Measurements from ENCODE around the gene PRR36. TPM values are rescaled to one million over a fixed set of nuclear protein-coding genes. Genes with fewer than 3 reads are reported as not detected.

The PRR36 gene
- total RNA-seq, 1 donor: not detected

DNA sequence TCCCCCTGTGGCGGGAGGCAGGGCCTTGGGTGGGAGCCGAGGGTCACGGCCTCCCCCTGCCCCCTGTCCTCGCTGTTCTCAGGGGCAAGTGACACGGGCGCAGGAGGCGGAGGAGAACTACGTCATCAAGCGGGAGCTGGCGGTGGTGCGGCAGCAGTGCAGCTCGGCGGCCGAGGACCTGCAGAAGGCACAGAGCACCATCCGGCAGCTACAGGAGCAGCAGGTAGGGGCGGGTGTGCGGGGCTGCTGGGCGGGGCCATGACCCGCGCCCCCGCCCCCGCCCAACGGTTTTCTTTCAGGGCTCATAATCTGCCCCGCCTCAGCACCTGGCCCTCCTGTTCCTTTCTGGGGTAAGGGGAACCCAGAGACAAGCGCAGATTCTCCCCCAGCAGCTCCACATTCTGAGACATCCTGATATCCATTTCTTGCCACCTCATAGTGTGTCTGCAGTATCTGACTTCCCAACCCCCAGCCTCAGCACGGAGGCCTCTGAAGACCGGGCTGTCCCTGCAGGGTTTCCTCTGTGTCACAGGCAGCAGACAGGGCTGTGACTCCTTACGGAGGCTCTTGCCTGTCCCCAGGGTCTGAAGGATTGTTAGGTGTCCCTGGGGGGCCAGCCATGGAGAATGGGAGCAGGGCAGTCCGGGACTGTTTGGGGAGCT, 15.9 kb downstream of the PRR36 start:
- Histone ChIP-seq H3K36me3 (ENCODE audit: insufficient read depth, low read length) (no peaks in the 10 kb centered on the region), H3K4me2 (ENCODE audit: insufficient read depth, low read length) (no peak overlapping the region), H2AFZ (ENCODE audit: low read length) (no peak overlapping the region), H3K27ac (ENCODE audit: low read depth, low read length) (no peak overlapping the region), H3K4me1 (ENCODE audit: insufficient read depth, low read length) (no peaks in the 10 kb centered on the region), H3K79me2 (ENCODE audit: insufficient read depth, low read length) (no peaks in the 10 kb centered on the region), H3K27me3 (ENCODE audit: insufficient read depth, low read length) (no peaks in the 10 kb centered on the region), H3K4me3 (ENCODE audit: insufficient read depth, low read length) (no peak overlapping the region), H3K9me3 (ENCODE audit: low read depth, low read length) (no peaks in the 10 kb centered on the region), H4K20me1 (ENCODE audit: insufficient read depth, low read length) (no peaks in the 10 kb centered on the region)
- TF ChIP-seq, protein P1, sequence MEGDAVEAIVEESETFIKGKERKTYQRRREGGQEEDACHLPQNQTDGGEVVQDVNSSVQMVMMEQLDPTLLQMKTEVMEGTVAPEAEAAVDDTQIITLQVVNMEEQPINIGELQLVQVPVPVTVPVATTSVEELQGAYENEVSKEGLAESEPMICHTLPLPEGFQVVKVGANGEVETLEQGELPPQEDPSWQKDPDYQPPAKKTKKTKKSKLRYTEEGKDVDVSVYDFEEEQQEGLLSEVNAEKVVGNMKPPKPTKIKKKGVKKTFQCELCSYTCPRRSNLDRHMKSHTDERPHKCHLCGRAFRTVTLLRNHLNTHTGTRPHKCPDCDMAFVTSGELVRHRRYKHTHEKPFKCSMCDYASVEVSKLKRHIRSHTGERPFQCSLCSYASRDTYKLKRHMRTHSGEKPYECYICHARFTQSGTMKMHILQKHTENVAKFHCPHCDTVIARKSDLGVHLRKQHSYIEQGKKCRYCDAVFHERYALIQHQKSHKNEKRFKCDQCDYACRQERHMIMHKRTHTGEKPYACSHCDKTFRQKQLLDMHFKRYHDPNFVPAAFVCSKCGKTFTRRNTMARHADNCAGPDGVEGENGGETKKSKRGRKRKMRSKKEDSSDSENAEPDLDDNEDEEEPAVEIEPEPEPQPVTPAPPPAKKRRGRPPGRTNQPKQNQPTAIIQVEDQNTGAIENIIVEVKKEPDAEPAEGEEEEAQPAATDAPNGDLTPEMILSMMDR (IDR thresholded peaks at IDR 0.05; ENCODE audit: extremely low read depth, low read depth, low read length): no peak
- peak; percentile 77 for DNase-seq (ENCODE audit: insufficient read length, low spot score, missing footprints)

DNA sequence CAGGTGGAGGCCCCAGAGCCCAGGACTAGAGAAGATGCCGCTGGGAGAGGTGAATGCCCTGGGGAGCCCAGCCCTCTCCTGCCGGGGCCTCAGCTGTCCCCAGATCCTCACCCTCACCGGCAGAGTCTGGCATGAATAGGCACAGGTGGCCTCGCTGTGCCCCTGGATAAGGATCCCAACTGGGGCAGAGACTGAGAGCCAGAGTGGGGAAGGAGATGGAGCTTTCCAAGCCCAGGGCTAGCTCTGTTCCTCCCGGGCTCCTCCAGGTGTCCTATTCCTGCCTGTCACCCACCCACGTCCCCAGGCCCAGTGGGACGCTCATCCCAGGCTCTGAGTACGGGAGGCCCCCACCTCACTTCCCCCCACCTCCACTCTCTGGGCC, 16.5 kb downstream of the PRR36 start:
- Histone ChIP-seq H3K36me3 (ENCODE audit: insufficient read depth, low read length) (no peaks in the 10 kb centered on the region), H3K4me2 (ENCODE audit: insufficient read depth, low read length) (no peak overlapping the region), H2AFZ (ENCODE audit: low read length) (no peak overlapping the region), H3K79me2 (ENCODE audit: insufficient read depth, low read length) (no peaks in the 10 kb centered on the region), H3K27me3 (ENCODE audit: insufficient read depth, low read length) (no peaks in the 10 kb centered on the region), H3K9me3 (ENCODE audit: low read depth, low read length) (no peaks in the 10 kb centered on the region), H4K20me1 (ENCODE audit: insufficient read depth, low read length) (no peaks in the 10 kb centered on the region), H3K4me1 (ENCODE audit: insufficient read depth, low read length) (no peaks in the 10 kb centered on the region), H3K27ac (ENCODE audit: low read depth, low read length) (no peak overlapping the region), H3K4me3 (ENCODE audit: insufficient read depth, low read length) (no peak overlapping the region)
- TF ChIP-seq, protein P1 (IDR thresholded peaks at IDR 0.05; ENCODE audit: extremely low read depth, low read depth, low read length): no peak
- peak; percentile 78 for DNase-seq (ENCODE audit: insufficient read length, low spot score, missing footprints)

DNA sequence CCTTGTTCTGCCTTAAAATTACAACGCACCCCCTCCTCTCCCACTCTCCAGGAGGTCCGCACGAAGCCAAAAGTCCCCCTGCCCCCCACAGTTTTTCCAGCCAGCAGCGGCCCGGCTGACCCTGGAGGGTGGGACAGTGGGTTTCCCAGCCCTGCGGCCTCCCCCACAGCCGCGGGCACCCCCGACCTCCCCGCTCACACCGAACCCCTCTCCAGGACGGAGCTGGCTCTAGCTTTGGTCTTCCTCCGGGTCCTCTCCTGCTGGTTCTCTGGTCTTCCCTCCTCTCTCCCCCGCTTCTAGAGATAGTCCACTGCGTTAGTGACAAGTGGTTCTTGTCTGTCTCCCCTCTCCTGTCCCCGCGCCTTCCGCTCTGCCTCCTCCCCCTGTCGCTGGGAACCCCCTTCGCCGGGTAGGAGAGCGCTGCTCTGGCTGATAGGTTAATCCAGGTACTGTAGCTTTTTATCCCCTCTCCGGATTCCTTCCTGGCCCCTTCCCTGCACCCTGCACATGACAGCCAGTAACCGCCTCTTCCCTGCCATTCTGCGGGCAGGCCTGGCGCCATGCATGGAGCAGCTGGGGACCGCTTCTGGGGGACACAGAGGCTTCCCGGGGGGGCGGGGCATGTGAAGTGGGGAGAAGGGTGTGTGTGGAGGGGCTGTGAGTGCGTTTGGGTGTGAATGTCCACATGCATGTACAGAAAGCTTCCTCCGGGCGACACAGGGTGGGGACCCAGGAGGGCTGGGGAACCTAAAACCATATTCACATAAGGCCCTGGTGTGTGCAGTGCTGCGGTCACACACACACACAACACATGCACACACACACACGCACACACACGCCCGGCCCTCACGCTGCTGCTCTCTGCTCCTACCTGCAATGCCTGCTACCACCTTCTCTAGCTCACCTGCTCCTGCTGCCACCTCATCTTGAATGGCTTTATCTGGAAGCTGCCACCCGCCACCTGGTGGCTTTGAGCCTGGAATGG, 17.2 kb downstream of the PRR36 start:
- TF ChIP-seq, protein P1 (IDR thresholded peaks at IDR 0.05; ENCODE audit: extremely low read depth, low read depth, low read length): no peak

DNA sequence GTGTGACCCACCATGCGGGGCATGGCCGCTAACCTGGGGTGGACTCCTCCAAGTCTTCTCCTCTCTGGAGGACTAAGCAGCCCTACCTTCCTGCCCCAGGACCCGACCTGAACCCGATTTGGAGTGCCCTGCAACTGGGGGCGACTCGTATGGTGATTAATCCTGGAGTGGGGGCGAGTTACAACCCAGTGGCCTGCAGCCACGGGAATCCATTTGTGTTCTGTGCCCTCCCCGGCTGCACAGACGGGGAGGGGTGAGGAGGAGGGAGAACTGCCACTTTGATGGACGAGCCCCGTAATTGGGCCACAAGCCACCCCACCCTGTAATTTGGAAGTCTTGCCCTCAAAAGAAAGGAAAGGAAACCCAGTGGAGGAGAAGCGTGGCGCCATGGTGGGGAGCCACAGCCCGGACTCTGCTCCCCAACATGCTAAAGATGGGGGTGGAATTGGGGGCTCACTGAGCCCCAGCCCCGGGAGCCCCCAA, 18.0 kb downstream of the PRR36 start:
- Histone ChIP-seq H4K20me1 (ENCODE audit: insufficient read depth, low read length) (no peaks in the 10 kb centered on the region), H3K4me1 (ENCODE audit: insufficient read depth, low read length) (no peaks in the 10 kb centered on the region), H3K27me3 (ENCODE audit: insufficient read depth, low read length) (no peaks in the 10 kb centered on the region), H3K9me3 (ENCODE audit: low read depth, low read length) (no peaks in the 10 kb centered on the region), H3K27ac (ENCODE audit: low read depth, low read length) (no peak overlapping the region), H3K4me2 (ENCODE audit: insufficient read depth, low read length) (no peak overlapping the region), H3K4me3 (ENCODE audit: insufficient read depth, low read length) (no peak overlapping the region), H3K79me2 (ENCODE audit: insufficient read depth, low read length) (no peaks in the 10 kb centered on the region), H2AFZ (ENCODE audit: low read length) (no peak overlapping the region), H3K36me3 (ENCODE audit: insufficient read depth, low read length) (no peaks in the 10 kb centered on the region)
- TF ChIP-seq, protein P1 (IDR thresholded peaks at IDR 0.05; ENCODE audit: extremely low read depth, low read depth, low read length): no peak
- DNase-seq (ENCODE audit: insufficient read length, low spot score, missing footprints): peak; percentile 75

More for the DNA sequence above, 17.2 kb downstream of the PRR36 start:
- no peak overlapping the region for H3K4me3 ChIP-seq (ENCODE audit: insufficient read depth, low read length)
- H3K79me2 ChIP-seq (ENCODE audit: insufficient read depth, low read length): no peaks in the 10 kb centered on the region
- peak; percentile 77 for DNase-seq (ENCODE audit: insufficient read length, low spot score, missing footprints)
- no peaks in the 10 kb centered on the region for H3K4me1 ChIP-seq (ENCODE audit: insufficient read depth, low read length)
- no peak overlapping the region for H3K4me2 ChIP-seq (ENCODE audit: insufficient read depth, low read length)
- H3K27ac ChIP-seq (ENCODE audit: low read depth, low read length): no peak overlapping the region
- H3K9me3 ChIP-seq (ENCODE audit: low read depth, low read length): no peaks in the 10 kb centered on the region
- no peaks in the 10 kb centered on the region for H3K36me3 ChIP-seq (ENCODE audit: insufficient read depth, low read length)
- H3K27me3 ChIP-seq (ENCODE audit: insufficient read depth, low read length): no peaks in the 10 kb centered on the region
- H2AFZ ChIP-seq (ENCODE audit: low read length): no peak overlapping the region
- no peaks in the 10 kb centered on the region for H4K20me1 ChIP-seq (ENCODE audit: insufficient read depth, low read length)
